ENCODE data around the gene RCAN3. TPM values are rescaled to one million over a fixed set of nuclear protein-coding genes. Genes with fewer than 3 reads are reported as not detected.
"Not testable (repeated sequence)": the region's sequence is repeated elsewhere in the genome, so short reads cannot be mapped to it uniquely, and the experiment has no call there.

RCAN3 gene
- total RNA-seq, 1 donor from 2014 or later = 4.9 TPM

DNA sequence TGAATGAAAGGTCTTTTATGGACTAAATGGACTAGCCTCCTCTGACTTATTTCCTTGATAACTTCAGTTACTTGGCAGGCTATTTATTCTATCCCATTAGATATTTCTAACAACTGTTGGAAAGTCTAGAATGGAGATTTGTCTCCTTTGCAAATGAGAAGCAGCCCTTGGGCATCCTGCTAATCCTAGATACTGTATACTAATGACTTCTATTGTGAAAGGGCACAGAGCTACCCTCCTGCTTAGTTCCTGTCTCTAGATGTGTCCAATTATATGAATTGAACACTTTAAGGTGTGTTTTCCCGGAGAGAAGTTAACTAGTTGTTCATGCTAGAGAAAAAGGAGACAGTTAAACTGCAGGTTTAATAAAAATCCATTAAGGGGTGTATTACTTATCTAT lies 43.0 kb downstream of the RCAN3 start:
- Histone ChIP-seq H3K9me3 (replicated peaks) (no peaks in the 10 kb centered on the region), H3K4me3 (no peak overlapping the region), H3K36me3 (no peaks in the 10 kb centered on the region), H3K4me1 (no peaks in the 10 kb centered on the region), H3K27ac (replicated peaks) (no peak overlapping the region), H3K27me3 (ENCODE audit: low read depth) (peaks cover 25% of the 10 kb centered on the region)
- intact Hi-C loops (cut with micrococcal nuclease) = loop anchor here (10.0 kb wide), 1 partner anchor 89 kb away; no protein-coding TSS in a partner anchor
- DNase-seq = no peak
- TF ChIP-seq, protein P1, sequence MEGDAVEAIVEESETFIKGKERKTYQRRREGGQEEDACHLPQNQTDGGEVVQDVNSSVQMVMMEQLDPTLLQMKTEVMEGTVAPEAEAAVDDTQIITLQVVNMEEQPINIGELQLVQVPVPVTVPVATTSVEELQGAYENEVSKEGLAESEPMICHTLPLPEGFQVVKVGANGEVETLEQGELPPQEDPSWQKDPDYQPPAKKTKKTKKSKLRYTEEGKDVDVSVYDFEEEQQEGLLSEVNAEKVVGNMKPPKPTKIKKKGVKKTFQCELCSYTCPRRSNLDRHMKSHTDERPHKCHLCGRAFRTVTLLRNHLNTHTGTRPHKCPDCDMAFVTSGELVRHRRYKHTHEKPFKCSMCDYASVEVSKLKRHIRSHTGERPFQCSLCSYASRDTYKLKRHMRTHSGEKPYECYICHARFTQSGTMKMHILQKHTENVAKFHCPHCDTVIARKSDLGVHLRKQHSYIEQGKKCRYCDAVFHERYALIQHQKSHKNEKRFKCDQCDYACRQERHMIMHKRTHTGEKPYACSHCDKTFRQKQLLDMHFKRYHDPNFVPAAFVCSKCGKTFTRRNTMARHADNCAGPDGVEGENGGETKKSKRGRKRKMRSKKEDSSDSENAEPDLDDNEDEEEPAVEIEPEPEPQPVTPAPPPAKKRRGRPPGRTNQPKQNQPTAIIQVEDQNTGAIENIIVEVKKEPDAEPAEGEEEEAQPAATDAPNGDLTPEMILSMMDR (IDR thresholded peaks at IDR 0.05; ENCODE audit: borderline replicate concordance) = no peak

DNA sequence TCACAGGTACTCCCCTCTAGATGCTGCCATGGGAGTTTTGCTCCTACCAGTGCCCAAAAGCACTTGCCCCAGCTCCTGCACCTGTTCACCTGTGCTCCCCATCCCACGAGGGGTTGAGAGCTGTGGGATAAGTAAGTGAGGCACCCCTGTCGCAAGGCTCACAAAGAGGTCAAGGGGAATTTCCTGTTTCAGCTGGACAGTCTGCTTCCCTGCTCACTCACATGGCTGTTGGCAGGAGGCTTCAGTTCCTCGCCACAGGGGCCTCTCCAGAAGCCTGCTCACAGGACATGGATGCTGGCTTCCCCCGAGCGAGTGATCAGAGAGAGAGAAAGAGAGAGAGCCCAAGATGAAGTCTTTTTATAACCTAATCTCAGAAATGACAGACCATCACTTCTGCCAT lies 44.6 kb downstream of the RCAN3 start:
- Histone ChIP-seq H3K9me3 (replicated peaks) (no peaks in the 10 kb centered on the region), H3K4me1 (peaks cover 2% of the 10 kb centered on the region), H3K36me3 (no peaks in the 10 kb centered on the region), H3K27me3 (ENCODE audit: low read depth) (peaks cover 25% of the 10 kb centered on the region), H3K4me3 (no peak overlapping the region), H3K27ac (replicated peaks) (no peak overlapping the region)
- DNase-seq = no peak
- TF ChIP-seq, protein P1 (IDR thresholded peaks at IDR 0.05; ENCODE audit: borderline replicate concordance) = no peak
- intact Hi-C loops (cut with micrococcal nuclease) = loop anchor here (10.0 kb wide), 1 partner anchor 88 kb away; no protein-coding TSS in a partner anchor

DNA sequence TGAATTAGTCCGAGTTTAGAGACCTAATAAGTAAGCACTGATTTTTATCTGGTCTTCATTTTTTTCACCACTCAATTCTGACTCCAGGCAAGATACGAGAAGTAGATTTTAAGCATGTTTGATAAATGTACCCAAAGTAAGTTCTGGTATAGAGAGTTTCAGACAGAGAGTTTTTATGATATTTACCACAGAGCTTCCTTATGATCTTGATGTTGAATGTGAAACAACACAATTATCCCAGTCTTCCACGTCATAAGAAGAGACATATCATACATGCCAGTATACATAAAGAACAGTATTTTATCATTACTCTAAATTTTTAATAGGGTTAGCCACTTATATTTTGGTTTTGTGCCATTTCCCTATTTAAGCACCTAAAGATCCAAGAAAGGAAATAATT lies 45.4 kb downstream of the RCAN3 start:
- Histone ChIP-seq H3K4me1 (peaks cover 4% of the 10 kb centered on the region), H3K36me3 (no peaks in the 10 kb centered on the region), H3K9me3 (replicated peaks) (no peaks in the 10 kb centered on the region), H3K27ac (replicated peaks) (no peak overlapping the region), H3K27me3 (ENCODE audit: low read depth) (peaks cover 27% of the 10 kb centered on the region), H3K4me3 (no peak overlapping the region)
- TF ChIP-seq, protein P1 (IDR thresholded peaks at IDR 0.05; ENCODE audit: borderline replicate concordance) = no peak
- intact Hi-C loops (cut with micrococcal nuclease) = loop anchor here (10.0 kb wide), 1 partner anchor 87 kb away; no protein-coding TSS in a partner anchor
- no peak for DNase-seq

DNA sequence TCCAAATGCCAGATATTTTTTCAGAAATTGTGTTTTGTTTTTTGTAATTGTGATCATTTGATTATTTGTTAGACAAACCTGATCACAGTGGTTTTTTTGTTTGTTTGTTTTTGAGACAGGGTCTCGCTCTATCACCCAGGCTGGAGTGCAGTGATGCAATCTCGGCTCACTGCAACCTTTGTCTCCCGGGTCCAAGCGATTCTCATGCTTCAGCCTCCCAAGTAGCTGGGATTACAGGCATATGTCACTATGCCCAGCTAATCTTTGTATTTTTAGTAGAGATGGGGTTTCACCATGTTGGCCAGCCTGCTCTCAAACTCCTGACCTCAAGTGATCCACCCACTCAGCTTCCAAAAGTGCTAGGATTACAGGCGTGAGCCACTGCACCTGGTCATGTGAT lies 46.6 kb downstream of the RCAN3 start:
- not testable (repeated sequence) for H3K36me3 ChIP-seq; DNase-seq; H3K27ac ChIP-seq (replicated peaks); H3K9me3 ChIP-seq (replicated peaks); H3K4me3 ChIP-seq; H3K4me1 ChIP-seq
- intact Hi-C loops (cut with micrococcal nuclease) = loop anchor here (10.0 kb wide), 1 partner anchor 86 kb away; no protein-coding TSS in a partner anchor
- H3K27me3 ChIP-seq (ENCODE audit: low read depth) = peaks cover 29% of the 10 kb centered on the region

DNA sequence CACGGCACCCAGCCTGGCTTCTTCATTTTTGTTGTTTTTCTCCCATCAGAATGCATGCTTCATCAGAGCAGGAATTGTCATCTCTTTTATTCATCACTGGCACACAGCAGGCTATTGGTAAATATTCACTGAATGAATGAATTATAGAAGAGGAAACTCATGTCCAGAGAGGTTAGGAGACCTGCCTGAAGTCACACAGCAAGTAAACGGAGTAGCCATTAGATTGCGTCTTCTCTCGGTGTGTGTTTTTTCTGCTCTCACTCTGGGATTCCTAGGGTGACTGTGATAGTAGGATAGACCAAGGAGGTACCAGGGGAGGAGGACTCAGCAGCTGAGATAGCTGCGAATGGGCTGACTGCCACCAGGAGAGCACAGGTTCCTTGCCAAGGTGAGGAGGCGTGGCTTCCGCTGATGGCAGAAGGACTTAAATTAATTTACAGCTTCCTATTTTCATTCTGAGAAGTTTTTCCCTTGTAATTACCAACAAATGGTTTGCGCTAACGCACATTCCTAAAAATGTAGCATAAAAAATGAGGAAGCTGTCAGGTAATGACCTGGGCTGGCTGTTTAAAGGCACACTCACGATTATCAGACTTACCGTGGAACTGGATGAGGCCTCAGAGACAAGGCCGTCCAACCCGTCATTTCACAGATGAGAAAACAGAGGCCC lies 48.8 kb downstream of the RCAN3 start:
- intact Hi-C loops (cut with micrococcal nuclease) = no loop called here
- Histone ChIP-seq H3K4me3 (no peak overlapping the region), H3K27ac (replicated peaks) (no peak overlapping the region), H3K36me3 (no peaks in the 10 kb centered on the region), H3K27me3 (ENCODE audit: low read depth) (peaks cover 50% of the 10 kb centered on the region), H3K9me3 (replicated peaks) (no peaks in the 10 kb centered on the region), H3K4me1 (peaks cover 8% of the 10 kb centered on the region)
- TF ChIP-seq, protein P1 (IDR thresholded peaks at IDR 0.05; ENCODE audit: borderline replicate concordance) = no peak
- no peak for DNase-seq

GRCh38 chr1:24551960-24552571 lies 49.4 kb downstream of the RCAN3 start:
- no peaks in the 10 kb centered on the region for H3K36me3 ChIP-seq
- H3K4me1 ChIP-seq = peaks cover 8% of the 10 kb centered on the region
- DNase-seq = no peak
- no peak overlapping the region for H3K27ac ChIP-seq (replicated peaks)
- H3K9me3 ChIP-seq (replicated peaks) = no peaks in the 10 kb centered on the region
- no peak overlapping the region for H3K4me3 ChIP-seq
- H3K27me3 ChIP-seq (ENCODE audit: low read depth) = peaks cover 54% of the 10 kb centered on the region
- intact Hi-C loops (cut with micrococcal nuclease) = no loop called here
- TF ChIP-seq, protein P1 (IDR thresholded peaks at IDR 0.05; ENCODE audit: borderline replicate concordance) = no peak
